ENCODE data around the gene IGFBP4. TPM values are rescaled to one million over a fixed set of nuclear protein-coding genes. Genes with fewer than 3 reads are reported as not detected.
"Not testable (repeated sequence)": the region's sequence is repeated elsewhere in the genome, so short reads cannot be mapped to it uniquely, and the experiment has no call there.

The IGFBP4 gene
- 10 to 100 TPM in 1 of 2 donors, 1 to 10 TPM in 1; 8.4 to 85.1 TPM for total RNA-seq

- peak; percentile 66 to 76 for DNase-seq (ENCODE audit: low spot score in 2 of 2)
- Mint-ChIP-seq H3K27ac (peak within 1 kb of the TSS; percentile 67 to 79), H3K36me3 (no peaks in the 10 kb centered on the region), H3K9me3 (no peaks in the 10 kb centered on the region)
- ATAC-seq = peak; percentile 64 to 76
Observed at GRCh38 chr17:40443196-40443987, at the start of gene IGFBP4. TSS of gene IGFBP4 (plus strand) at chr17:40443450. CDS start at chr17:40443736, 286 bp downstream.

- peak; percentile 44 to 51 for ATAC-seq
- Mint-ChIP-seq H3K36me3 (peaks cover 43 to 67% of the 10 kb centered on the region in 2 donors), H3K9me3 (no peaks in the 10 kb centered on the region), H3K27ac (no peak overlapping the region)
- no peak for DNase-seq (ENCODE audit: low spot score in 2 of 2)
Observed at GRCh38 chr17:40399185-40399584, 44.1 kb upstream of the IGFBP4 start.

GRCh38 chr17:40402668-40403067, 40.6 kb upstream of the IGFBP4 start:
- no peaks in the 10 kb centered on the region for H3K9me3 Mint-ChIP-seq
- DNase-seq (ENCODE audit: low spot score in 2 of 2) (no peak), ATAC-seq (no peak)
- peaks cover 47 to 67% of the 10 kb centered on the region in 2 donors for H3K36me3 Mint-ChIP-seq
- H3K27ac Mint-ChIP-seq = no peak overlapping the region

GRCh38 chr17:40404003-40404402, 39.2 kb upstream of the IGFBP4 start:
- Mint-ChIP-seq H3K9me3 (no peaks in the 10 kb centered on the region), H3K36me3 (peaks cover 46 to 59% of the 10 kb centered on the region in 2 donors), H3K27ac (no peak overlapping the region)
- no peak for ATAC-seq
- no peak for DNase-seq (ENCODE audit: low spot score in 2 of 2)

- Mint-ChIP-seq H3K27ac (no peak overlapping the region), H3K36me3 (peaks cover 34 to 48% of the 10 kb centered on the region in 2 donors), H3K9me3 (no peaks in the 10 kb centered on the region)
- ATAC-seq (no peak), DNase-seq (ENCODE audit: low spot score in 2 of 2) (no peak)
Observed at GRCh38 chr17:40407460-40407859, 35.8 kb upstream of the IGFBP4 start.

GRCh38 chr17:40409540-40409939, 33.7 kb upstream of the IGFBP4 start:
- not testable (repeated sequence) for H3K27ac Mint-ChIP-seq; DNase-seq (ENCODE audit: low spot score in 2 of 2); H3K9me3 Mint-ChIP-seq; ATAC-seq
- H3K36me3 Mint-ChIP-seq = peaks cover 25 to 43% of the 10 kb centered on the region in 2 donors

- ATAC-seq (no peak), DNase-seq (ENCODE audit: low spot score in 2 of 2) (no peak)
- Mint-ChIP-seq H3K36me3 (peaks cover 26 to 45% of the 10 kb centered on the region in 2 donors), H3K27ac (no peak overlapping the region), H3K9me3 (no peaks in the 10 kb centered on the region)
Observed at GRCh38 chr17:40410082-40410481, 33.2 kb upstream of the IGFBP4 start.

GRCh38 chr17:40411821-40412220, 31.4 kb upstream of the IGFBP4 start:
- ATAC-seq (no peak), DNase-seq (ENCODE audit: low spot score in 2 of 2) (no peak)
- H3K9me3 Mint-ChIP-seq = no peaks in the 10 kb centered on the region
- no peak overlapping the region for H3K27ac Mint-ChIP-seq
- peaks cover 31 to 53% of the 10 kb centered on the region in 2 donors for H3K36me3 Mint-ChIP-seq

GRCh38 chr17:40412880-40413279, 30.4 kb upstream of the IGFBP4 start:
- no peak for DNase-seq (ENCODE audit: low spot score in 2 of 2)
- Mint-ChIP-seq H3K9me3 (no peaks in the 10 kb centered on the region), H3K36me3 (peaks cover 40 to 53% of the 10 kb centered on the region in 2 donors), H3K27ac (no peak overlapping the region)
- ATAC-seq = no peak

GRCh38 chr17:40414312-40414711, 28.9 kb upstream of the IGFBP4 start:
- peaks cover 44 to 53% of the 10 kb centered on the region in 2 donors for H3K36me3 Mint-ChIP-seq

GRCh38 chr17:40415390-40415789, 27.9 kb upstream of the IGFBP4 start:
- DNase-seq (ENCODE audit: low spot score in 2 of 2) (no peak), ATAC-seq (no peak)
- Mint-ChIP-seq H3K36me3 (peaks cover 36 to 45% of the 10 kb centered on the region in 2 donors), H3K9me3 (no peaks in the 10 kb centered on the region), H3K27ac (no peak overlapping the region)

More at GRCh38 chr17:40414312-40414711, 28.9 kb upstream of the IGFBP4 start:
- H3K27ac Mint-ChIP-seq; ATAC-seq; H3K9me3 Mint-ChIP-seq; DNase-seq (ENCODE audit: low spot score in 2 of 2): not testable (repeated sequence)

GRCh38 chr17:40416671-40417070, 26.6 kb upstream of the IGFBP4 start:
- no peak for ATAC-seq
- H3K9me3 Mint-ChIP-seq = no peaks in the 10 kb centered on the region

GRCh38 chr17:40417258-40417608, 26.0 kb upstream of the IGFBP4 start:
- DNase-seq (ENCODE audit: low spot score in 2 of 2) (no peak), ATAC-seq (peak in 1 of 2 donors; percentile 38)
- Mint-ChIP-seq H3K36me3 (peaks cover 26 to 34% of the 10 kb centered on the region in 2 donors), H3K9me3 (no peaks in the 10 kb centered on the region), H3K27ac (peak overlapping the region; percentile 90)

More at GRCh38 chr17:40416671-40417070, 26.6 kb upstream of the IGFBP4 start:
- Mint-ChIP-seq H3K27ac (peak overlapping the region in 1 of 2 donors; percentile 90), H3K36me3 (peaks cover 31 to 40% of the 10 kb centered on the region in 2 donors)
- no peak for DNase-seq (ENCODE audit: low spot score in 2 of 2)

- H3K27ac Mint-ChIP-seq = peak within 1 kb of the TSS; percentile 90 to 96
- ATAC-seq = peak; percentile 98
Observed at GRCh38 chr17:40417609-40418427, 25.4 kb upstream of the IGFBP4 start, which contains the start of gene TOP2A. TSS of gene TOP2A (minus strand) at chr17:40417896. CDS start at chr17:40417791, 105 bp downstream.

GRCh38 chr17:40418428-40418706, 24.9 kb upstream of the IGFBP4 start:
- ATAC-seq (no peak), DNase-seq (ENCODE audit: low spot score in 2 of 2) (no peak)
- Mint-ChIP-seq H3K36me3 (peaks cover 25% of the 10 kb centered on the region in 2 donors), H3K9me3 (no peaks in the 10 kb centered on the region), H3K27ac (peak overlapping the region; percentile 90 to 96)

More at GRCh38 chr17:40417609-40418427, 25.4 kb upstream of the IGFBP4 start, which contains the start of gene TOP2A:
- no peaks in the 10 kb centered on the region for H3K9me3 Mint-ChIP-seq
- H3K36me3 Mint-ChIP-seq = peaks cover 25 to 31% of the 10 kb centered on the region in 2 donors
- peak; percentile 97 to 100 for DNase-seq (ENCODE audit: low spot score in 2 of 2)

GRCh38 chr17:40419559-40420331, 23.5 kb upstream of the IGFBP4 start:
- Mint-ChIP-seq H3K9me3 (no peaks in the 10 kb centered on the region), H3K27ac (peak overlapping the region; percentile 50 to 61), H3K36me3 (peaks cover 24 to 25% of the 10 kb centered on the region in 2 donors)
- DNase-seq (ENCODE audit: low spot score in 2 of 2) (no peak), ATAC-seq (no peak)

Measured in activated naive CD4-positive, alpha-beta T cell treated with anti-CD3 and anti-CD28 coated beads, Interleukin-2, amount 50 U/mL, for 72 hours (primary cell).